Measurements from ENCODE around the gene NMNAT2. TPM values are rescaled to one million over a fixed set of nuclear protein-coding genes. Genes with fewer than 3 reads are reported as not detected.

Gene NMNAT2
- total and polyA plus RNA-seq, 2 experiments from 2014 or later, result 3.6 to 10.0 TPM

DNA sequence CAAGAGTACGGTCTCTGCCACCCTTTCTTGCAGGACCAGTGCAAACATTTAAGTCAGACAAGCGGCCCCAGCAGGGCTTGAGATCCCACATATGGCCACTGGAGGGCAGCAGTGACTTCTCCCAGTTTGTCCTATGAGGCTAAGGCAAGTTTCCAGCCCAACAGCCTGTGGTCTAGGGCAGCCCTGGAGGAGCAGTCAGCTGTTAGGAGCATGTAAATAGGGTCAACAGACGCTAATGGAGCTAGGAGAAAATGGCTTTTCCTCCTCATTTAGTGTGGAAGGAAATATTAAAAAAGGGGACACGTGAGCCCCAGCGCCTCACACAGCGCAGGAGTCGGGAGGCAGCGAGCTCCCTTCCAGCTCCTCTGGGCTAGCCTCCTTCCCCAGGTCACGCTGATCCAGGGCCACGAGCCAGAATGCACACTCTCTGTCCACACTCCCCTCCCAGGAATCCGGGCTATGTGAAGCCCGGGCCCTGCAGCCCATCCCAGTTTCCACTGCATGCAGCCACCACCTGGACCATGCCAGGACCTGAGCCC lies 136.6 kb downstream of the NMNAT2 start:
- no peaks in the 10 kb centered on the region; the same call in 2 of the 3 replicates for H3K9me3 Mint-ChIP-seq
- peaks cover 6% of the 10 kb centered on the region; the same call in 1 of the 2 replicates for H3F3A ChIP-seq (replicated peaks; ENCODE audit: low read depth)
- no peaks in the 10 kb centered on the region for H3K9me2 ChIP-seq (ENCODE audit: insufficient read depth)
- no peaks in the 10 kb centered on the region for H3K27me3 ChIP-seq (ENCODE audit: insufficient read depth)
- H3K4me3 Mint-ChIP-seq, result no peak overlapping the region
- H3K4me3 ChIP-seq, result no peak overlapping the region
- H3K79me2 ChIP-seq (replicated peaks; ENCODE audit: insufficient read depth), result no peaks in the 10 kb centered on the region
- H3K4me1 Mint-ChIP-seq, result peaks cover 32% of the 10 kb centered on the region
- H3K27ac ChIP-seq (ENCODE audit: low read depth), result no peak overlapping the region
- 0 out of 2 replicates have a peak overlapping the region, but pooled peaks have one; percentile 7 for H3K4me2 ChIP-seq
- H3K4me1 ChIP-seq (ENCODE audit: insufficient read depth), result peaks cover 18% of the 10 kb centered on the region
- peak; percentile 94 for DNase-seq (ENCODE audit: low spot score)
- H3K27ac Mint-ChIP-seq, result peak overlapping the region; percentile 50
- no peaks in the 10 kb centered on the region; the same call in 2 of the 3 replicates for H3K36me3 Mint-ChIP-seq (ENCODE audit: low read depth)
- TF ChIP-seq, protein P1, sequence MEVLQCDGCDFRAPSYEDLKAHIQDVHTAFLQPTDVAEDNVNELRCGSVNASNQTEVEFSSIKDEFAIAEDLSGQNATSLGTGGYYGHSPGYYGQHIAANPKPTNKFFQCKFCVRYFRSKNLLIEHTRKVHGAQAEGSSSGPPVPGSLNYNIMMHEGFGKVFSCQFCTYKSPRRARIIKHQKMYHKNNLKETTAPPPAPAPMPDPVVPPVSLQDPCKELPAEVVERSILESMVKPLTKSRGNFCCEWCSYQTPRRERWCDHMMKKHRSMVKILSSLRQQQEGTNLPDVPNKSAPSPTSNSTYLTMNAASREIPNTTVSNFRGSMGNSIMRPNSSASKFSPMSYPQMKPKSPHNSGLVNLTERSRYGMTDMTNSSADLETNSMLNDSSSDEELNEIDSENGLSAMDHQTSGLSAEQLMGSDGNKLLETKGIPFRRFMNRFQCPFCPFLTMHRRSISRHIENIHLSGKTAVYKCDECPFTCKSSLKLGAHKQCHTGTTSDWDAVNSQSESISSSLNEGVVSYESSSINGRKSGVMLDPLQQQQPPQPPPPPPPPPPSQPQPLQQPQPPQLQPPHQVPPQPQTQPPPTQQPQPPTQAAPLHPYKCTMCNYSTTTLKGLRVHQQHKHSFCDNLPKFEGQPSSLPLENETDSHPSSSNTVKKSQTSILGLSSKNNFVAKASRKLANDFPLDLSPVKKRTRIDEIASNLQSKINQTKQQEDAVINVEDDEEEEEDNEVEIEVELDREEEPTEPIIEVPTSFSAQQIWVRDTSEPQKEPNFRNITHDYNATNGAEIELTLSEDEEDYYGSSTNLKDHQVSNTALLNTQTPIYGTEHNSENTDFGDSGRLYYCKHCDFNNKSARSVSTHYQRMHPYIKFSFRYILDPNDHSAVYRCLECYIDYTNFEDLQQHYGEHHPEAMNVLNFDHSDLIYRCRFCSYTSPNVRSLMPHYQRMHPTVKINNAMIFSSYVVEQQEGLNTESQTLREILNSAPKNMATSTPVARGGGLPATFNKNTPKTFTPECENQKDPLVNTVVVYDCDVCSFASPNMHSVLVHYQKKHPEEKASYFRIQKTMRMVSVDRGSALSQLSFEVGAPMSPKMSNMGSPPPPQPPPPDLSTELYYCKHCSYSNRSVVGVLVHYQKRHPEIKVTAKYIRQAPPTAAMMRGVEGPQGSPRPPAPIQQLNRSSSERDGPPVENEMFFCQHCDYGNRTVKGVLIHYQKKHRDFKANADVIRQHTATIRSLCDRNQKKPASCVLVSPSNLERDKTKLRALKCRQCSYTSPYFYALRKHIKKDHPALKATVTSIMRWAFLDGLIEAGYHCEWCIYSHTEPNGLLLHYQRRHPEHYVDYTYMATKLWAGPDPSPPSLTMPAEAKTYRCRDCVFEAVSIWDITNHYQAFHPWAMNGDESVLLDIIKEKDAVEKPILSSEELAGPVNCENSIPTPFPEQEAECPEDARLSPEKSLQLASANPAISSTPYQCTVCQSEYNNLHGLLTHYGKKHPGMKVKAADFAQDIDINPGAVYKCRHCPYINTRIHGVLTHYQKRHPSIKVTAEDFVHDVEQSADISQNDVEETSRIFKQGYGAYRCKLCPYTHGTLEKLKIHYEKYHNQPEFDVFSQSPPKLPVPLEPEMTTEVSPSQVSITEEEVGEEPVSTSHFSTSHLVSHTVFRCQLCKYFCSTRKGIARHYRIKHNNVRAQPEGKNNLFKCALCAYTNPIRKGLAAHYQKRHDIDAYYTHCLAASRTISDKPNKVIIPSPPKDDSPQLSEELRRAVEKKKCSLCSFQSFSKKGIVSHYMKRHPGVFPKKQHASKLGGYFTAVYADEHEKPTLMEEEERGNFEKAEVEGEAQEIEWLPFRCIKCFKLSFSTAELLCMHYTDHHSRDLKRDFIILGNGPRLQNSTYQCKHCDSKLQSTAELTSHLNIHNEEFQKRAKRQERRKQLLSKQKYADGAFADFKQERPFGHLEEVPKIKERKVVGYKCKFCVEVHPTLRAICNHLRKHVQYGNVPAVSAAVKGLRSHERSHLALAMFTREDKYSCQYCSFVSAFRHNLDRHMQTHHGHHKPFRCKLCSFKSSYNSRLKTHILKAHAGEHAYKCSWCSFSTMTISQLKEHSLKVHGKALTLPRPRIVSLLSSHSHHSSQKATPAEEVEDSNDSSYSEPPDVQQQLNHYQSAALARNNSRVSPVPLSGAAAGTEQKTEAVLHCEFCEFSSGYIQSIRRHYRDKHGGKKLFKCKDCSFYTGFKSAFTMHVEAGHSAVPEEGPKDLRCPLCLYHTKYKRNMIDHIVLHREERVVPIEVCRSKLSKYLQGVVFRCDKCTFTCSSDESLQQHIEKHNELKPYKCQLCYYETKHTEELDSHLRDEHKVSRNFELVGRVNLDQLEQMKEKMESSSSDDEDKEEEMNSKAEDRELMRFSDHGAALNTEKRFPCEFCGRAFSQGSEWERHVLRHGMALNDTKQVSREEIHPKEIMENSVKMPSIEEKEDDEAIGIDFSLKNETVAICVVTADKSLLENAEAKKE (CRISPR knock-in tag; IDR thresholded peaks at IDR 0.05), result no peak
- TF ChIP-seq NANOG (IDR thresholded peaks at IDR 0.05; ENCODE audit: borderline replicate concordance), result no peak
- TF ChIP-seq, protein P2, sequence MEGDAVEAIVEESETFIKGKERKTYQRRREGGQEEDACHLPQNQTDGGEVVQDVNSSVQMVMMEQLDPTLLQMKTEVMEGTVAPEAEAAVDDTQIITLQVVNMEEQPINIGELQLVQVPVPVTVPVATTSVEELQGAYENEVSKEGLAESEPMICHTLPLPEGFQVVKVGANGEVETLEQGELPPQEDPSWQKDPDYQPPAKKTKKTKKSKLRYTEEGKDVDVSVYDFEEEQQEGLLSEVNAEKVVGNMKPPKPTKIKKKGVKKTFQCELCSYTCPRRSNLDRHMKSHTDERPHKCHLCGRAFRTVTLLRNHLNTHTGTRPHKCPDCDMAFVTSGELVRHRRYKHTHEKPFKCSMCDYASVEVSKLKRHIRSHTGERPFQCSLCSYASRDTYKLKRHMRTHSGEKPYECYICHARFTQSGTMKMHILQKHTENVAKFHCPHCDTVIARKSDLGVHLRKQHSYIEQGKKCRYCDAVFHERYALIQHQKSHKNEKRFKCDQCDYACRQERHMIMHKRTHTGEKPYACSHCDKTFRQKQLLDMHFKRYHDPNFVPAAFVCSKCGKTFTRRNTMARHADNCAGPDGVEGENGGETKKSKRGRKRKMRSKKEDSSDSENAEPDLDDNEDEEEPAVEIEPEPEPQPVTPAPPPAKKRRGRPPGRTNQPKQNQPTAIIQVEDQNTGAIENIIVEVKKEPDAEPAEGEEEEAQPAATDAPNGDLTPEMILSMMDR (conservative IDR thresholded peaks at IDR 0.05; ENCODE audit: low read depth in 2 of 2), result peak; percentile 99
- H3K27me3 Mint-ChIP-seq (ENCODE audit: insufficient read depth, low read depth, poor library complexity), result no peaks in the 10 kb centered on the region
- no peak overlapping the region for H2AFZ ChIP-seq
- no peaks in the 10 kb centered on the region for H4K20me1 ChIP-seq (replicated peaks; ENCODE audit: insufficient read depth)
- ATAC-seq, result peak; percentile 93
- H3K36me3 ChIP-seq (ENCODE audit: insufficient read depth), result no peaks in the 10 kb centered on the region
